ENCODE data around the gene NTM. TPM values are rescaled to one million over a fixed set of nuclear protein-coding genes. Genes with fewer than 3 reads are reported as not detected.
"Not testable (repeated sequence)": the region's sequence is repeated elsewhere in the genome, so short reads cannot be mapped to it uniquely, and the experiment has no call there.

The NTM gene
- total and polyA plus RNA-seq, 12 donors, result 0.43 to 3.0 (median 1.3) TPM

GRCh38 chr11:131328843-131329242 lies 41.6 kb upstream of the NTM start:
- Histone ChIP-seq H3K36me3 (no peaks in the 10 kb centered on the region), H3K27ac (no peak overlapping the region), H3K9me3 (no peaks in the 10 kb centered on the region), H3K4me1 (no peaks in the 10 kb centered on the region), H3K27me3 (peaks cover 0 to 56% (median 23%) of the 10 kb centered on the region in 7 donors), H3K4me3 (no peak overlapping the region)
- no peak for TF ChIP-seq CTCF (IDR thresholded peaks at IDR 0.05)
- DNase-seq (no peak), ATAC-seq (no peak)
- WGBS, 2 donors, result 85 to 89% methylated on average over 3 of the region's 3 CpGs
- intact Hi-C loops (cut with DNase I), result no loop called here

GRCh38 chr11:131331010-131331409 lies 39.4 kb upstream of the NTM start:
- DNase-seq (no peak), ATAC-seq (no peak)
- no peaks in the 10 kb centered on the region for H3K9me3 ChIP-seq
- no peak for TF ChIP-seq CTCF (IDR thresholded peaks at IDR 0.05)
- H3K27ac ChIP-seq, result no peak overlapping the region
- 47 to 56% methylated on average over 7 of the region's 7 CpGs for WGBS, 2 donors
- H3K4me3 ChIP-seq, result no peak overlapping the region
- H3K27me3 ChIP-seq, result peaks cover 0 to 61% (median 21%) of the 10 kb centered on the region in 7 donors
- H3K36me3 ChIP-seq, result no peaks in the 10 kb centered on the region
- H3K4me1 ChIP-seq, result no peaks in the 10 kb centered on the region
- intact Hi-C loops (cut with DNase I), result no loop called here

DNA sequence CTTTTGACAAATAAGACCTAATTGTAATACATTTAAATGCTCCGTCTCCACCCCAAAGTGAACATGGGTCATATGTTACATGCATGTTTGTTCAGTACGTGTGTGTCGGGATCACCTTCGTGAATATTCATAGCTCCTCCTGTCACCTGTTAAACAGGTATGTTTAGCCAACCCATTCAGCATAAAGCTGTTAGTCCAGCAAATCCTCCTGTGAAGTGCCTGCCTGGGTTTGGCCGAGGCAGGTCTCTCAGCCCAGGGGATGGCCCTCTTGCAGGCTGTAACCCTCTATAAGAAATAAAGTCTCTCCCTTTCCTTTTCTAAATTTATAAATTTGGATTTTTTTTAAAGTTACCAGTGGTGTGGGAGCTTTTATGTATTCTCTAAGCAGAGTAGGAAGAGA lies 38.9 kb upstream of the NTM start:
- H3K4me1 ChIP-seq, result no peaks in the 10 kb centered on the region
- no peak for TF ChIP-seq CTCF (IDR thresholded peaks at IDR 0.05)
- intact Hi-C loops (cut with DNase I), result no loop called here
- H3K27ac ChIP-seq, result no peak overlapping the region
- no peak overlapping the region for H3K4me3 ChIP-seq
- H3K36me3 ChIP-seq, result no peaks in the 10 kb centered on the region
- 81% methylated on average over 5 of the region's 5 CpGs for WGBS, 2 donors
- H3K9me3 ChIP-seq, result no peaks in the 10 kb centered on the region
- H3K27me3 ChIP-seq, result peaks cover 0 to 56% (median 18%) of the 10 kb centered on the region in 7 donors
- ATAC-seq (no peak), DNase-seq (no peak)

- no peaks in the 10 kb centered on the region for H3K4me1 ChIP-seq
- H3K4me3 ChIP-seq, result no peak overlapping the region
- intact Hi-C loops (cut with DNase I), result no loop called here
- no peak for TF ChIP-seq CTCF (IDR thresholded peaks at IDR 0.05)
- H3K9me3 ChIP-seq, result no peaks in the 10 kb centered on the region
- no peak overlapping the region for H3K27ac ChIP-seq
- H3K36me3 ChIP-seq, result no peaks in the 10 kb centered on the region
- no peak for DNase-seq
- ATAC-seq, result no peak
- H3K27me3 ChIP-seq, result peaks cover 0 to 40% (median 17%) of the 10 kb centered on the region in 7 donors
These were observed 35.8 kb upstream of the NTM start for GRCh38 chr11:131334601-131335000.

- H3K27ac ChIP-seq; H3K27me3 ChIP-seq; H3K4me1 ChIP-seq; H3K9me3 ChIP-seq; DNase-seq; H3K4me3 ChIP-seq; intact Hi-C loops (cut with DNase I); ATAC-seq; H3K36me3 ChIP-seq: not testable (repeated sequence)
- 70 to 82% methylated on average over 4 of the region's 5 CpGs for WGBS, 2 donors
These were observed 28.5 kb upstream of the NTM start for GRCh38 chr11:131341900-131342299.

DNA sequence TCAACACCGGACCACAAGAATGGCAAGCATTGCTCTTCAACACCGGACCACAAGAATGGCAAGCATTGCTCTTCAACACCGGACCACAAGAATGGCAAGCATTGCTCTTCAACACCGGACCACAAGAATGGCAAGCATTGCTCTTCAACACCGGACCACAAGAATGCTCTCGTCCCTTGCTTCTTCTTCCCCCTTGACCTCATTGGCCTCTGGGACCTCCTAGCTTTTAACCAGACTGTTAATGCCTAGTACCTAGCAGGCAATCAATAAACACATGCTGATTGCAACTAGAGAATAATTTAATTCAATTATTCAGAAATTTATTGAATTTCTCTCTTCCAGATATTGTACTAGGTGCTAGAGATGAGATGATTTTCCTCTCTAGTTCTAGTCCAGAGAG lies 28.0 kb upstream of the NTM start:
- ATAC-seq; H3K27me3 ChIP-seq; H3K9me3 ChIP-seq; H3K27ac ChIP-seq; H3K4me1 ChIP-seq; intact Hi-C loops (cut with DNase I); H3K4me3 ChIP-seq; DNase-seq; H3K36me3 ChIP-seq: not testable (repeated sequence)
- 88 to 92% methylated on average over 3 of the region's 6 CpGs for WGBS, 2 donors
